ENCODE results near the gene BACE1. TPM values are rescaled to one million over a fixed set of nuclear protein-coding genes. Genes with fewer than 3 reads are reported as not detected.
A peak's percentile ranks its signal among the peaks of the same experiment; 100 is the strongest.

The BACE1 gene
- total and polyA plus RNA-seq, 2 of the 13 experiments (the other 11 are each of a cell fraction or from before 2014, with no cell fraction given) = 7.5 to 17.9 TPM

GRCh38 chr11:117299351-117300282, 16.4 kb downstream of the BACE1 start (continued):
- TF ChIP-seq ZSCAN12 (CRISPR knock-in tag; IDR thresholded peaks at IDR 0.05) (no peak), ZNF616 (CRISPR knock-in tag; IDR thresholded peaks at IDR 0.05; ENCODE audit: low read depth) (no peak), RERE (CRISPR knock-in tag; IDR thresholded peaks at IDR 0.05; ENCODE audit: low read depth) (no peak), NFKB2 (CRISPR knock-in tag; IDR thresholded peaks at IDR 0.05; ENCODE audit: borderline replicate concordance) (no peak; the same call in 1 of the 2 replicates), HMGA1 (CRISPR knock-in tag; conservative IDR thresholded peaks at IDR 0.05) (no peak), ISL2 (CRISPR knock-in tag; IDR thresholded peaks at IDR 0.05) (peak; percentile 58), MYPOP (CRISPR knock-in tag; IDR thresholded peaks at IDR 0.05) (no peak; the same call in 1 of the 2 replicates), ZNF790 (CRISPR knock-in tag; IDR thresholded peaks at IDR 0.05; ENCODE audit: borderline replicate concordance) (no peak), SNAI1 (CRISPR knock-in tag; IDR thresholded peaks at IDR 0.05; ENCODE audit: borderline replicate concordance) (peak; percentile 73; the same call in 1 of the 2 replicates), TBP (CRISPR knock-in tag; IDR thresholded peaks at IDR 0.05) (no peak), PHF5A (CRISPR knock-in tag; IDR thresholded peaks at IDR 0.05; ENCODE audit: low read depth, unreplicated experiment) (no peak), MAFG (CRISPR knock-in tag; IDR thresholded peaks at IDR 0.05) (no peak), ZBTB8A (CRISPR knock-in tag; IDR thresholded peaks at IDR 0.05; ENCODE audit: borderline replicate concordance, low read depth) (no peak), ZNF713 (CRISPR knock-in tag; IDR thresholded peaks at IDR 0.05) (no peak), SRSF1 (optimal IDR thresholded peaks at IDR 0.05; ENCODE audit: low read depth, low read length) (peak; percentile 49), PCBP1 (IDR thresholded peaks at IDR 0.05; ENCODE audit: borderline replicate concordance, low read depth, low read length) (no peak), CHD4 (IDR thresholded peaks at IDR 0.05; ENCODE audit: borderline replicate concordance, low read length) (no peak), NFE2L1 (CRISPR knock-in tag; IDR thresholded peaks at IDR 0.05; ENCODE audit: borderline replicate concordance) (no peak), ZNF10 (CRISPR knock-in tag; IDR thresholded peaks at IDR 0.05; ENCODE audit: borderline replicate concordance, low read depth) (no peak), ZSCAN22 (CRISPR knock-in tag; IDR thresholded peaks at IDR 0.05) (no peak), ZNF30 (CRISPR knock-in tag; IDR thresholded peaks at IDR 0.05) (no peak), SP4 (CRISPR knock-in tag; IDR thresholded peaks at IDR 0.05) (no peak), CEBPG (CRISPR knock-in tag; IDR thresholded peaks at IDR 0.05) (0 out of 2 replicates have a peak, but pooled peaks have one; percentile 4), MED8 (CRISPR knock-in tag; IDR thresholded peaks at IDR 0.05; ENCODE audit: insufficient replicate concordance) (peak; percentile 52)
